Gastroesophageal sphincter (tissue), 4 donors: Measurements from ENCODE around the gene CDH13. TPM values are rescaled to one million over a fixed set of nuclear protein-coding genes. Genes with fewer than 3 reads are reported as not detected.

Experiments used
- ATAC-seq: fragments of 150-250 bp; one replicate; pipeline ENCODE4 v1.9.1; 2016; ENCODE audit warnings: mild to moderate bottlenecking, moderate library complexity
- H3K27ac ChIP-seq, 4 donors: fragments of 200-600 bp; sonication (generic) in 3 of 4; 1 replicate in 3 of 4; 2 replicates in 1 of 4; pipeline ENCODE4 v1.5.1; 2016 to 2019
- H3K27me3 ChIP-seq: fragments of 200-600 bp; sonication (generic); one replicate; pipeline ENCODE4 v1.5.1; 2019
- H3K36me3 ChIP-seq, 2 donors: fragments of 200-600 bp; sonication (generic); one replicate each; pipeline ENCODE4 v1.5.1; 2019; ENCODE audit warnings: control low read depth in 1 of 2
- H3K4me1 ChIP-seq, 3 donors: fragments of 200-600 bp; sonication (generic); 1 replicate in 2 of 3; 2 replicates in 1 of 3; pipeline ENCODE4 v1.5.1; 2016 to 2019; ENCODE audit warnings: control low read depth in 2 of 3
- H3K4me3 ChIP-seq, 2 donors: fragments of 200-600 bp; sonication (generic); one replicate each; pipeline ENCODE4 v1.5.1; 2019; ENCODE audit warnings: mild to moderate bottlenecking in 1 of 2, moderate library complexity in 1 of 2
- H3K9me3 ChIP-seq, 3 donors: fragments of 200-600 bp; sonication (generic); one replicate each; pipeline ENCODE4 v1.5.1; 2017 to 2019; ENCODE audit warnings: control low read depth in 2 of 3
- EP300 ChIP-seq: sonication (generic); formaldehyde crosslinking; IDR thresholded peaks from one replicate; pipeline ENCODE4 v1.6.1; 2017; ENCODE audit warnings: antibody characterized with exemption, mild to moderate bottlenecking
- POLR2A ChIP-seq, 2 donors: fragments of 450-650 bp; IDR thresholded peaks; one replicate each; pipeline ENCODE4 v1.6.1; 2017; ENCODE audit warnings: antibody characterized with exemption in 2 of 2, mild to moderate bottlenecking in 2 of 2, moderate library complexity in 1 of 2
- POLR2AphosphoS5 ChIP-seq: sonication (generic); formaldehyde crosslinking; IDR thresholded peaks from one replicate; pipeline ENCODE4 v1.6.1; 2017; ENCODE audit warnings: antibody characterized with exemption
- WGBS, 2 donors: methylation state at CpG; one replicate each; pipeline ENCODE4 v1.1.5; 2018; ENCODE audit warnings: low coverage in 1 of 2; 5-methylcytosine and 5-hydroxymethylcytosine counted together
- total RNA-seq, 4 donors: library from RNA; depleted of rRNA; stranded (reverse); fragments of >200 nt; gene quantifications; one replicate each; pipeline ENCODE4 v1.1.0, GENCODE V29; 2016
- TF ChIP-seq, protein P1 (sequence below), 4 experiments: fragments of 200-600 bp in 2 of 4; fragments of 450-650 bp in 2 of 4; sonication (generic) in 1 of 4; IDR thresholded peaks; one replicate each; pipeline ENCODE4 v1.5.1; 2017 to 2019; ENCODE audit warnings: antibody characterized with exemption in 4 of 4, mild to moderate bottlenecking in 2 of 4, moderate library complexity in 2 of 4

Gene CDH13
- total RNA-seq, 4 donors from 2014 or later, result 4.2 to 22.3 (median 11.4) TPM

DNA sequence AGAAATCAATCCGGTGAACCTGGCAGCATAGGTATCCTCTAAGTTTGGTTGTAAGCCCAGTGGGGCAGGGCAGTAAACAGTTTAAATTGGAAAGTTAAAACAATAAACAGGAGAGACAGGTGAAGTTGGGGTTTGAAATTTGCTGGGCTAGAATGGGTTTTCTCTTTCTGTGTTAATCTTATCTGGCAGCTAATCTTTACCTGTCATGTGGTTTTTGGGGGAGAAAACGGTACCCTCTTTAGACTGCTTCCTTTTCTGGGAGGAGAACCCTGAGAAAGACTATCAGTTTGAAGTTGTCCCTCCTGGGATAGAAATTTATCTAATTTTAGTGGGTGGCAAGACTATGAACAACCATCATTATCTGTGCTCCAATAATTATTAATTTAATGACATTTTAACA is 24.0 kb downstream of the CDH13 start:
- no peak for ATAC-seq
- WGBS, 2 donors, result 70% methylated on average over 1 to 2 of the region's 2 CpGs

DNA sequence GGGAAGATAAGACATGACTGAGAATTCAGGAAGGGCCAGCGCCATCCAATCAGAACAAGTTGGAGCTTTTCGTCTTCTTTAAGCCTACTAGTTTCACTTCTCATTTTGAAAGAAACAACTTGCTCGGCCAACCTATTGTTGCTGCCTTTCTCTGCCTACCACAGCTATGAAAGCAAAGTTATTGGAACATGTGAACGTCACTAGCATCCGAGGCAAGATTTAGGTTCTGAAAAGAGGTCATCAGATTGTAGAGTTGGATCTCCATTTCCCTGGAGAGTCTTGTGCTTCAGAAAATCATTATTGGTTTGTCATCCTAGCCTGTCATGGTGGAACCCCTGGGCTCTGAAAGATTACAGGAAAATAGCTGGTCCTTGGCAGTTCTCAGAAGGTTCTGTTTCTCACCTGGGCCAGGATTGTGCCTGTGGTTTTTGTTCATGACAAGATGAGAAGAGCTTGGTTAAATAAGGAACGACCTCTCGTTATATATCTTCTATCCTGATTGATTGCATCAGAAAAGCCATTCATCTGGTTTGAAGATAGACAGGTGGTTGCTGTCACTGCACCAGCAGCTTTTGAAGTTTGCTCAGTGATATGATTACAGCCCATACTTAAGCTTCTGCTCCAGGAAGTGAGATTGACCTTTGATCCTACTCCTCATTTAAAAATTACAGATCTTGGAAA is 25.3 kb downstream of the CDH13 start:
- Histone ChIP-seq H3K27ac (no peak overlapping the region), H3K4me1 (peaks cover 0 to 7% (median 6%) of the 10 kb centered on the region in 3 donors), H3K27me3 (no peaks in the 10 kb centered on the region), H3K36me3 (no peaks in the 10 kb centered on the region), H3K9me3 (no peaks in the 10 kb centered on the region), H3K4me3 (no peak overlapping the region)
- no peak for ATAC-seq
- WGBS, 2 donors, result 59 to 60% methylated on average over 5 to 7 of the region's 7 CpGs
- TF ChIP-seq, protein P1, sequence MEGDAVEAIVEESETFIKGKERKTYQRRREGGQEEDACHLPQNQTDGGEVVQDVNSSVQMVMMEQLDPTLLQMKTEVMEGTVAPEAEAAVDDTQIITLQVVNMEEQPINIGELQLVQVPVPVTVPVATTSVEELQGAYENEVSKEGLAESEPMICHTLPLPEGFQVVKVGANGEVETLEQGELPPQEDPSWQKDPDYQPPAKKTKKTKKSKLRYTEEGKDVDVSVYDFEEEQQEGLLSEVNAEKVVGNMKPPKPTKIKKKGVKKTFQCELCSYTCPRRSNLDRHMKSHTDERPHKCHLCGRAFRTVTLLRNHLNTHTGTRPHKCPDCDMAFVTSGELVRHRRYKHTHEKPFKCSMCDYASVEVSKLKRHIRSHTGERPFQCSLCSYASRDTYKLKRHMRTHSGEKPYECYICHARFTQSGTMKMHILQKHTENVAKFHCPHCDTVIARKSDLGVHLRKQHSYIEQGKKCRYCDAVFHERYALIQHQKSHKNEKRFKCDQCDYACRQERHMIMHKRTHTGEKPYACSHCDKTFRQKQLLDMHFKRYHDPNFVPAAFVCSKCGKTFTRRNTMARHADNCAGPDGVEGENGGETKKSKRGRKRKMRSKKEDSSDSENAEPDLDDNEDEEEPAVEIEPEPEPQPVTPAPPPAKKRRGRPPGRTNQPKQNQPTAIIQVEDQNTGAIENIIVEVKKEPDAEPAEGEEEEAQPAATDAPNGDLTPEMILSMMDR (IDR thresholded peaks at IDR 0.05), result no peak
- TF ChIP-seq POLR2AphosphoS5, result no peak
- TF ChIP-seq POLR2A (IDR thresholded peaks at IDR 0.05), result no peak
- TF ChIP-seq EP300, result no peak

More for the DNA sequence above, 24.0 kb downstream of the CDH13 start:
- Histone ChIP-seq H3K27me3 (no peaks in the 10 kb centered on the region), H3K9me3 (no peaks in the 10 kb centered on the region), H3K4me3 (no peak overlapping the region), H3K4me1 (peaks cover 0 to 7% (median 6%) of the 10 kb centered on the region in 3 donors), H3K27ac (no peak overlapping the region), H3K36me3 (no peaks in the 10 kb centered on the region)
- TF ChIP-seq POLR2AphosphoS5, result no peak
- TF ChIP-seq POLR2A (IDR thresholded peaks at IDR 0.05), result no peak
- TF ChIP-seq EP300, result no peak
- TF ChIP-seq, protein P1 (IDR thresholded peaks at IDR 0.05), result no peak

DNA sequence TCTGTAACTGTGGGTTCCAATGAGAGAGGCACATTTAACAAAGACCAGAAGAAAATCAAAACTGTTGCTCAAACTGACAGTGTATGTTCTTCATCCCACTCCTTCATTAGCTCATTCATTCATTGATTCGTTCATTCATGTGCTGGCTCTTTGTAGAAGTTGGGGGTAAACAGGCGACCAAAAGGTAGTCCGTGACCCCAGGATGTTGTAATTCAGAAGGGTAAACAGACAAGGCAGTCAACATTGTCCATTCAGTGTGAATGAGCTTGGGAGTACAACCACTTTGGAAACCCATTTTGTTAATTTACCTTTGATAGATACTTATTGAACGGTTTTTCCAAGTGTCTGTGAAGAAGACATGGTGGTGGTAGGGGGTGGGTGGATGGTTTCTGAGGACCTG is 26.1 kb downstream of the CDH13 start:
- TF ChIP-seq, protein P1 (IDR thresholded peaks at IDR 0.05), result no peak
- no peak for TF ChIP-seq EP300
- TF ChIP-seq POLR2AphosphoS5, result no peak
- no peak for TF ChIP-seq POLR2A (IDR thresholded peaks at IDR 0.05)
- Histone ChIP-seq H3K4me3 (no peak overlapping the region), H3K27me3 (no peaks in the 10 kb centered on the region), H3K27ac (no peak overlapping the region), H3K36me3 (no peaks in the 10 kb centered on the region), H3K4me1 (peaks cover 0 to 7% (median 6%) of the 10 kb centered on the region in 3 donors), H3K9me3 (no peaks in the 10 kb centered on the region)
- 86 to 94% methylated on average over 4 of the region's 4 CpGs for WGBS, 2 donors
- ATAC-seq, result no peak

- H3K27me3 ChIP-seq, result peaks cover 2% of the 10 kb centered on the region
- H3K27ac ChIP-seq, result no peak overlapping the region
- WGBS, 2 donors, result 41 to 48% methylated on average over 9 to 11 of the region's 11 CpGs
- H3K36me3 ChIP-seq, result no peaks in the 10 kb centered on the region
- TF ChIP-seq, protein P1 (IDR thresholded peaks at IDR 0.05), result no peak
- no peak for TF ChIP-seq POLR2A (IDR thresholded peaks at IDR 0.05)
- TF ChIP-seq POLR2AphosphoS5, result no peak
- no peak for TF ChIP-seq EP300
- H3K9me3 ChIP-seq, result no peaks in the 10 kb centered on the region
- no peak overlapping the region for H3K4me3 ChIP-seq
- H3K4me1 ChIP-seq, result peaks cover 0 to 7% (median 6%) of the 10 kb centered on the region in 3 donors
- ATAC-seq, result no peak
These were observed 27.1 kb downstream of the CDH13 start for GRCh38 chr16:82653550-82654511.
